DND-41 (cell line): Measurements from ENCODE around the gene FGFBP1.

Experiments used
- ATAC-seq: fragments of 200-7000 bp; cut with Tn5 transposase; 3 replicates; pipeline ENCODE4 v1.9.1; 2021; ENCODE audit warnings: low read depth; ENCODE audit not compliant: insufficient read depth
- DNase-seq: peaks from one replicate; pipeline ENCODE4 v3.0.0-alpha.2; 2020
- H2AFZ ChIP-seq: 2 replicates; pipeline ENCODE4 v1.6.0; 2012; ENCODE audit warnings: low read depth, low read length
- H3K27ac ChIP-seq: 2 replicates; pipeline ENCODE4 v1.5.1; 2012; ENCODE audit warnings: low read length, inconsistent platforms
- H3K27me3 ChIP-seq: fragments of 200-600 bp; sonication (generic); 2 replicates; pipeline ENCODE4 v1.6.0; 2012; ENCODE audit warnings: low read length, mild to moderate bottlenecking, inconsistent platforms; ENCODE audit not compliant: insufficient read depth, poor library complexity
- H3K36me3 ChIP-seq: 2 replicates; pipeline ENCODE4 v1.5.1; 2012; ENCODE audit warnings: low read length, inconsistent platforms; ENCODE audit not compliant: insufficient read depth
- H3K4me1 ChIP-seq: 2 replicates; pipeline ENCODE4 v1.5.1; 2012; ENCODE audit warnings: mild to moderate bottlenecking, low read length; ENCODE audit not compliant: insufficient read depth
- H3K4me2 ChIP-seq: 2 replicates; pipeline ENCODE4 v1.6.0; 2012; ENCODE audit warnings: mild to moderate bottlenecking, moderate library complexity, low read length, inconsistent platforms; ENCODE audit not compliant: insufficient read depth
- H3K4me3 ChIP-seq, 2 experiments: fragments of 200-600 bp in 1 of 2; shearing (Covaris generic) in 1 of 2; 2 replicates each; pipeline ENCODE4 v1.5.1; 2012 to 2016; ENCODE audit warnings: inconsistent platforms in 2 of 2, low read length in 2 of 2, mild to moderate bottlenecking in 2 of 2, low read depth in 1 of 2, moderate library complexity in 1 of 2
- H3K79me2 ChIP-seq: 2 replicates; pipeline ENCODE4 v1.6.0; 2012; ENCODE audit warnings: low read length, inconsistent platforms; ENCODE audit not compliant: insufficient read depth
- H3K9ac ChIP-seq: 2 replicates; pipeline ENCODE4 v1.6.0; 2012; ENCODE audit warnings: low read depth, mild to moderate bottlenecking, inconsistent platforms, low read length, moderate library complexity
- H3K9me3 ChIP-seq: 2 replicates; pipeline ENCODE4 v1.5.1; 2012; ENCODE audit warnings: low read length, moderate library complexity, mild to moderate bottlenecking, inconsistent platforms; ENCODE audit not compliant: insufficient read depth, severe bottlenecking
- H4K20me1 ChIP-seq: 2 replicates; pipeline ENCODE4 v1.6.0; 2012; ENCODE audit warnings: low read length; ENCODE audit not compliant: insufficient read depth
- CTCF ChIP-seq: IDR thresholded peaks from 2 replicates; pipeline ENCODE4 v1.5.1; 2012; ENCODE audit warnings: borderline replicate concordance, low read length, moderate library complexity, mild to moderate bottlenecking; ENCODE audit not compliant: poor library complexity, severe bottlenecking; ENCODE audit errors: extremely low read depth
- EZH2 ChIP-seq: IDR thresholded peaks from 3 replicates; pipeline ENCODE4 v1.6.1; 2012; ENCODE audit warnings: borderline replicate concordance, low read depth, mild to moderate bottlenecking, moderate library complexity, low read length, inconsistent platforms; ENCODE audit not compliant: severe bottlenecking

Gene FGFBP1

GRCh38 chr4:15983610-15984009 lies 45.1 kb upstream of the FGFBP1 start:
- no peak for DNase-seq
- no peaks in the 10 kb centered on the region for H3K36me3 ChIP-seq
- ATAC-seq, result no peak
- TF ChIP-seq EZH2 (no peak), CTCF (no peak)
- H3K4me3 ChIP-seq, result no peak overlapping the region
- H3K9ac ChIP-seq, result no peak overlapping the region
- no peaks in the 10 kb centered on the region for H3K4me1 ChIP-seq
- no peak overlapping the region for H2AFZ ChIP-seq
- no peak overlapping the region for H3K4me2 ChIP-seq
- H3K79me2 ChIP-seq, result no peaks in the 10 kb centered on the region
- H3K27ac ChIP-seq, result no peak overlapping the region
- H3K27me3 ChIP-seq, result peaks cover 26% of the 10 kb centered on the region
- no peaks in the 10 kb centered on the region for H3K9me3 ChIP-seq
- H4K20me1 ChIP-seq, result no peaks in the 10 kb centered on the region

DNA sequence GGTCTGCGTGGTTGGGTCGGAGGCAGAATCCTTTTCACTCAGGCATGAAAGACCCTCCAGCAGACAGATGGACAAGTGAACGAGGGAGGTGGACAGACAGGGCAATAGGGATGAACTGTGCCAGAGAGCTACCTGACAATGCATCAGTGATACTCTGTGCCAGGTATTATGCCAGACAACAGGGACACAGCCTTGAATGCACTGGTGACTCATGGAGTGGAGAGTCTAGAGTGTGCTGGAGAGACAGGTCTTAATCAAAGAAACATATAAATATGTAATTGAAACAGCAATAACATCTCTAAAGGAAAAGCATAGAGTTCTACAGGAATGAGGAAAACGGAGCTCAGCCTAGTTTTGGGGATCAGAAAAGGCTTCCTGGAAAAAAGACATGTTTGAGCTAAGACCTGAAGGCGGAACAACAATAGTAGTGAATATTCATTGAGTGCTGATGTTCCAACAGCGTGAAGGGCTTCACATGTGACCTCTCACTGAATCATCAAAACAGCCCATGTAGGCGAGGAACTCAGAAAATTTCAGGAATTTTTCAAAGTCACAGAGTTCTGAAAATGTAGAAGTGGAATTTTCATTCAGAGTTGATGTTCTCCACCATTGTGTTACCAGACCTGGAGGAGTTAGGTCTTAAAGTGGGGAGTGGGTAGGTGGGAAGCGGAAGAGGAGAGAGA lies 44.4 kb upstream of the FGFBP1 start:
- H4K20me1 ChIP-seq, result no peaks in the 10 kb centered on the region
- no peaks in the 10 kb centered on the region for H3K36me3 ChIP-seq
- TF ChIP-seq EZH2 (no peak), CTCF (no peak)
- H3K4me1 ChIP-seq, result no peaks in the 10 kb centered on the region
- H3K9me3 ChIP-seq, result no peaks in the 10 kb centered on the region
- peaks cover 26% of the 10 kb centered on the region for H3K27me3 ChIP-seq
- no peak overlapping the region for H3K4me3 ChIP-seq
- H2AFZ ChIP-seq, result no peak overlapping the region
- no peak for ATAC-seq
- H3K79me2 ChIP-seq, result no peaks in the 10 kb centered on the region
- no peak overlapping the region for H3K4me2 ChIP-seq
- no peak overlapping the region for H3K9ac ChIP-seq
- H3K27ac ChIP-seq, result no peak overlapping the region
- no peak for DNase-seq

DNA sequence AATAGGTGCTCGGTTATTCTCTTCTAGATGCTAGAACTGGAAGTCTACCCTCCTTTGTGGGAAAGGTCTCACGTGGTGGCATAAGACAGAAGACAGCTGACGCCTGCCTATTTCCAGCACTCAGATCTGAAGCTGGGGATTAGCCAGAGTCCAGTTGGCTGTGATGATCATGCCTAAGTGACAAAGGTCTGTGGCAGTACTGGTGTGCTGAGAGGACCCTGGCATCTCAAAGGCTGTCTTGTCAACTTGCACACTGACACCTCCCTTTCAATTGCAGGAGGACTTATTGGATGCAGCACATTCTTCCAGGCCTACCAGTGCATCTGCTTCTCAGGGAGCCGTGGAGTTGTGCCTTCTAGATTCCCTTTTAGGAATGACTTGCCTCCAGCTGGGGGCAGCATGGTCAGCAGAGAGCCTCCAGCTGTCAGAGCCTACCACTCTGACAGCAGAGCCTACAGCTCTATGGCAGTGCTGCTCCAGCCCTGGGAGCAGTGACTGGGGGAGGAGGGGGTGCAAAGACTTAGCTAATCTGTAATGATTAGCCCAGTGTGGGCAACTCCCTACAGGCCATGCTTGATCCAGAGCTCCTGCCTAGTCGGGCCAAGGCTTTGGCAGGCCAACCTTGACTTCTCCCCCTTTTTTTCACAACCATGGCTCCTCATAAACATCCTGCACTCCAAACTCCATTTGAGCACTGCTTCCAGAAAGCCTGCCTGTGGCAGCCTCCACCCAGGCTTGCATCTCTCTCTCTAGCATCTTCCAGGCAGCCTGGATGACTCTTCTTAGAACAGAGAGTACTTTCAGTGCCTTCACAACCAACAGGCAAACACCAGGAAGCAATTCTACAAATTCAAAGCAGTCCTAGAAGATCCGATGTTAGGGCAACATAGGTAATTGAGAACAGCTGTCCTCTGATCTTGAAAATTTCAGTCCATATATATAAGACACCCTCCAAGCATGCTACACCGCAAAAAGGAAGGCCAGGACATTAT lies 38.2 kb upstream of the FGFBP1 start:
- Histone ChIP-seq H4K20me1 (no peaks in the 10 kb centered on the region), H3K79me2 (no peaks in the 10 kb centered on the region), H3K27ac (no peak overlapping the region), H3K9me3 (no peaks in the 10 kb centered on the region), H3K36me3 (no peaks in the 10 kb centered on the region), H3K9ac (no peak overlapping the region), H2AFZ (no peak overlapping the region), H3K4me1 (no peaks in the 10 kb centered on the region), H3K27me3 (peaks cover 19% of the 10 kb centered on the region), H3K4me3 (no peak overlapping the region), H3K4me2 (no peak overlapping the region)
- no peak for TF ChIP-seq CTCF
- TF ChIP-seq EZH2, result no peak
- ATAC-seq (no peak), DNase-seq (no peak)
